Astrocyte (in vitro differentiated cells and primary cell): ENCODE results near the gene NR2C2AP. TPM values are rescaled to one million over a fixed set of nuclear protein-coding genes. Genes with fewer than 3 reads are reported as not detected.

Experiments used
- DNase-seq: peaks from one replicate; pipeline ENCODE4 v3.0.0-alpha.2; 2010; ENCODE audit warnings: low read depth
- FAIRE-seq: peaks from 2 replicates; lab custom pipeline; 2011; peaks lifted over from hg19 to GRCh38; lab: Jason Lieb, UNC
- H2AFZ ChIP-seq: 2 replicates; pipeline ENCODE4 v1.6.0; 2012; ENCODE audit warnings: low read depth, low read length, inconsistent platforms
- H3K27ac ChIP-seq: 2 replicates; pipeline ENCODE4 v1.5.1; 2011; ENCODE audit warnings: low read depth, low read length, inconsistent platforms
- H3K27me3 ChIP-seq: 2 replicates; pipeline ENCODE4 v1.6.0; 2011; ENCODE audit warnings: low read length, inconsistent platforms; ENCODE audit not compliant: insufficient read depth
- H3K36me3 ChIP-seq: 2 replicates; pipeline ENCODE4 v1.5.1; 2011; ENCODE audit warnings: low read length, inconsistent platforms; ENCODE audit not compliant: insufficient read depth
- H3K4me1 ChIP-seq: 2 replicates; pipeline ENCODE4 v1.5.1; 2011; ENCODE audit warnings: low read length, inconsistent platforms; ENCODE audit not compliant: insufficient read depth
- H3K4me2 ChIP-seq: 2 replicates; pipeline ENCODE4 v1.6.0; 2012; ENCODE audit warnings: low read length, inconsistent platforms
- H3K4me3 ChIP-seq: 2 replicates; pipeline ENCODE4 v1.5.1; 2011; ENCODE audit warnings: low read depth, mild to moderate bottlenecking, low read length, inconsistent platforms; ENCODE audit not compliant: insufficient read depth
- H3K79me2 ChIP-seq: 2 replicates; pipeline ENCODE4 v1.6.0; 2012; ENCODE audit warnings: mild to moderate bottlenecking, low read length, inconsistent platforms; ENCODE audit not compliant: insufficient read depth
- H3K9ac ChIP-seq: 2 replicates; pipeline ENCODE4 v1.6.0; 2012; ENCODE audit warnings: mild to moderate bottlenecking, low read length, inconsistent platforms
- H3K9me3 ChIP-seq: 2 replicates; pipeline ENCODE4 v1.5.1; 2012; ENCODE audit warnings: low read depth, mild to moderate bottlenecking, low read length, inconsistent platforms; ENCODE audit not compliant: insufficient read depth
- H4K20me1 ChIP-seq: 2 replicates; pipeline ENCODE4 v1.6.0; 2012; ENCODE audit warnings: low read length, inconsistent platforms; ENCODE audit not compliant: insufficient read depth
- H3K27ac Mint-ChIP-seq: one replicate; pipeline ENCODE4 v1.8.0; 2021; ENCODE audit warnings: mild to moderate bottlenecking, mixed read lengths; ENCODE audit not compliant: unreplicated experiment
- H3K27me3 Mint-ChIP-seq: one replicate; pipeline ENCODE4 v1.8.0; 2021; ENCODE audit warnings: low read depth, mixed read lengths; ENCODE audit not compliant: unreplicated experiment
- H3K36me3 Mint-ChIP-seq: one replicate; pipeline ENCODE4 v1.8.0; 2021; ENCODE audit warnings: low read depth, mixed read lengths; ENCODE audit not compliant: unreplicated experiment
- H3K4me1 Mint-ChIP-seq: one replicate; pipeline ENCODE4 v1.8.0; 2021; ENCODE audit warnings: low read depth, mixed read lengths; ENCODE audit not compliant: unreplicated experiment
- H3K4me3 Mint-ChIP-seq: one replicate; pipeline ENCODE4 v1.8.0; 2021; ENCODE audit warnings: mild to moderate bottlenecking, moderate library complexity, mixed read lengths; ENCODE audit not compliant: unreplicated experiment
- H3K9me3 Mint-ChIP-seq: one replicate; pipeline ENCODE4 v1.8.0; 2021; ENCODE audit warnings: mild to moderate bottlenecking, mixed read lengths; ENCODE audit not compliant: unreplicated experiment
- EZH2 ChIP-seq: IDR thresholded peaks from 2 replicates; pipeline ENCODE4 v1.6.1; 2012; ENCODE audit warnings: mild to moderate bottlenecking, low read length, inconsistent platforms; ENCODE audit not compliant: insufficient read depth
- total RNA-seq: library from RNA; stranded (reverse); gene quantifications from 2 replicates; pipeline ENCODE4 v1.2.1, GENCODE V29; 2021
- TF ChIP-seq, protein P1 (sequence below): IDR thresholded peaks from 2 replicates; pipeline ENCODE4 v1.5.1; 2011; ENCODE audit warnings: low read depth, mild to moderate bottlenecking, inconsistent platforms, low read length, moderate library complexity; ENCODE audit not compliant: insufficient read depth

Gene NR2C2AP
- total RNA-seq, 1 donor from 2014 or later: 5.1 TPM

GRCh38 chr19:19230999-19231398 is 27.8 kb upstream of the NR2C2AP start:
- Histone ChIP-seq H3K9ac (no peak overlapping the region), H3K27me3 (peaks cover 4% of the 10 kb centered on the region), H3K4me3 (no peak overlapping the region), H3K4me2 (no peak overlapping the region), H3K79me2 (no peaks in the 10 kb centered on the region), H3K4me1 (no peaks in the 10 kb centered on the region), H4K20me1 (no peaks in the 10 kb centered on the region), H2AFZ (no peak overlapping the region), H3K36me3 (no peaks in the 10 kb centered on the region), H3K9me3 (peaks cover 15% of the 10 kb centered on the region), H3K27ac (no peak overlapping the region)
- TF ChIP-seq EZH2: no peak
- TF ChIP-seq, protein P1, sequence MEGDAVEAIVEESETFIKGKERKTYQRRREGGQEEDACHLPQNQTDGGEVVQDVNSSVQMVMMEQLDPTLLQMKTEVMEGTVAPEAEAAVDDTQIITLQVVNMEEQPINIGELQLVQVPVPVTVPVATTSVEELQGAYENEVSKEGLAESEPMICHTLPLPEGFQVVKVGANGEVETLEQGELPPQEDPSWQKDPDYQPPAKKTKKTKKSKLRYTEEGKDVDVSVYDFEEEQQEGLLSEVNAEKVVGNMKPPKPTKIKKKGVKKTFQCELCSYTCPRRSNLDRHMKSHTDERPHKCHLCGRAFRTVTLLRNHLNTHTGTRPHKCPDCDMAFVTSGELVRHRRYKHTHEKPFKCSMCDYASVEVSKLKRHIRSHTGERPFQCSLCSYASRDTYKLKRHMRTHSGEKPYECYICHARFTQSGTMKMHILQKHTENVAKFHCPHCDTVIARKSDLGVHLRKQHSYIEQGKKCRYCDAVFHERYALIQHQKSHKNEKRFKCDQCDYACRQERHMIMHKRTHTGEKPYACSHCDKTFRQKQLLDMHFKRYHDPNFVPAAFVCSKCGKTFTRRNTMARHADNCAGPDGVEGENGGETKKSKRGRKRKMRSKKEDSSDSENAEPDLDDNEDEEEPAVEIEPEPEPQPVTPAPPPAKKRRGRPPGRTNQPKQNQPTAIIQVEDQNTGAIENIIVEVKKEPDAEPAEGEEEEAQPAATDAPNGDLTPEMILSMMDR: no peak
- Mint-ChIP-seq H3K36me3 (peaks cover 4% of the 10 kb centered on the region), H3K4me1 (no peaks in the 10 kb centered on the region), H3K4me3 (no peak overlapping the region), H3K27me3 (peaks cover 34% of the 10 kb centered on the region), H3K27ac (no peak overlapping the region), H3K9me3 (peaks cover 19% of the 10 kb centered on the region)
- DNase-seq (no peak), FAIRE-seq (no peak)

GRCh38 chr19:19229701-19230100 is 26.5 kb upstream of the NR2C2AP start:
- FAIRE-seq (no peak), DNase-seq (no peak)
- Histone ChIP-seq H3K9ac (no peak overlapping the region), H2AFZ (no peak overlapping the region), H3K79me2 (no peaks in the 10 kb centered on the region), H3K4me3 (no peak overlapping the region), H4K20me1 (no peaks in the 10 kb centered on the region), H3K4me2 (no peak overlapping the region), H3K9me3 (peaks cover 11% of the 10 kb centered on the region), H3K27me3 (peaks cover 6% of the 10 kb centered on the region), H3K4me1 (no peaks in the 10 kb centered on the region), H3K27ac (no peak overlapping the region), H3K36me3 (no peaks in the 10 kb centered on the region)
- TF ChIP-seq, protein P1: no peak
- TF ChIP-seq EZH2: no peak
- H3K4me3 Mint-ChIP-seq: no peak overlapping the region
- H3K4me1 Mint-ChIP-seq: no peaks in the 10 kb centered on the region
- peaks cover 18% of the 10 kb centered on the region for H3K9me3 Mint-ChIP-seq
- peaks cover 3% of the 10 kb centered on the region for H3K36me3 Mint-ChIP-seq
- H3K27ac Mint-ChIP-seq: no peak overlapping the region
- H3K27me3 Mint-ChIP-seq: peaks cover 42% of the 10 kb centered on the region

DNA sequence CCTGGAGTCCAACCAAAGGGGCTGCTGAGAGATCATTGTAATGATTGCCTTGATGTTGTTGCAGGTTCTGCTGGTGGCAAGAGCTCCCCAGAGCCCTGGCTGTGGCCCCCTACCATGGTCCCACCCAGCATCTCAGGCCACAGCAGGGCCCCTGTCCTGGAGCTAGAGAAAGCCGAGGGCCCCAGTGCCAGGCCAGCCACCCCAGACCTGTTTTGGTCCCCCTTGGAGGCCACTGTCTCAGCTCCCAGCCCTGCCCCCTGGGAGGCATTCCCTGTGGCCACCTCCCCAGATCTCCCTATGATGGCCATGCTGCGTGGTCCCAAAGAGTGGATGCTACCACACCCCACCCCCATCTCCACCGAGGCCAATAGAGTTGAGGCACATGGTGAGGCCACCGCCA is 24.0 kb upstream of the NR2C2AP start:
- Histone ChIP-seq H3K4me1 (no peaks in the 10 kb centered on the region), H3K36me3 (no peaks in the 10 kb centered on the region), H2AFZ (no peak overlapping the region), H3K27ac (no peak overlapping the region), H4K20me1 (no peaks in the 10 kb centered on the region), H3K4me2 (no peak overlapping the region), H3K79me2 (no peaks in the 10 kb centered on the region), H3K9me3 (no peaks in the 10 kb centered on the region), H3K27me3 (peaks cover 6% of the 10 kb centered on the region), H3K9ac (no peak overlapping the region), H3K4me3 (no peak overlapping the region)
- Mint-ChIP-seq H3K4me1 (no peaks in the 10 kb centered on the region), H3K27me3 (peaks cover 58% of the 10 kb centered on the region), H3K27ac (no peak overlapping the region), H3K9me3 (peaks cover 7% of the 10 kb centered on the region), H3K4me3 (no peak overlapping the region), H3K36me3 (no peaks in the 10 kb centered on the region)
- no peak for DNase-seq
- TF ChIP-seq, protein P1: no peak
- no peak for TF ChIP-seq EZH2
- FAIRE-seq: no peak
